ENCODE results near the gene NME2.
A peak's percentile ranks its signal among the peaks of the same experiment; 100 is the strongest.

NME2 gene

DNA sequence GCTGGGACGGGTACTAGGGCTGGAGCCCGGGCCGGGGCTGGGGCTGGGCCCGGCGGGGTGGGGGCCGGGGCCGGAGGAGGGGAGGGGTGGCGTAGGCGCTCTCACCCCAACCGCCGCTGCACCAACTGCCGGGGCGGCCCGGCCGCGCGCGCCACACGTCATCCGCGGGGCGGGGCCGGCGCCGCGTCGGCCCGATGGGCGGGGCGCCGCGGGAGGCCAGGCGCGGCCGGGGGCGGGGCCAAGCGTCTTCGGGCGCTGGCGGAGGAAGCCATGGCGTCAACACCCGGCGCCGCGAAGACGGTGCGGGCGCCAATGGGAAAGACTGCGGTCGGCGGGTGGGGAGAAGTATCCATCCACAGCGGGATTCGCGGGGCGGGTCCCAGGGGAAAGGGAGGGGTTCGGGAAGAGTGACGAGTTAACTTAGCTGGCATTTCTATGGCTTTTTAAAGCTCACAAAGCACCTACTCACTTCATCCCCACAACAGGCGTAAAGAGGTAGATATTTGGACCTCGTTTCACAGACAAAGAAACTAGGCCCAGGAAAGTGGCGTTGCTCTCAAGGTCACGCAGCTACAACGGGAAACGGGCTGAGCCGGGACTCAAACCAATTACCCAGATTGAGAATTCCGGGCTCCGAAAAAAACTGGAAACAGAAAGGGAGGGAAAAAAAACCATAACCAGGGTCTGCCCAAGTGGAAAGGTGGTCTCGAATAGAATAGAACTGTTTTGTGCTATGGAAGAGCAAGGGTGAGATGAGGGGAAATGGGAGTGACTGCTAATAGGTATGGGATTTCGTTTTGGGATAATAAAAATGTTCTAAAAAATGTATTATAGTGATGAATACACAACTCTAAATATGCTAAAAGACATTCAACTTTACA lies 45.2 kb upstream of the NME2 start, which contains the start of gene SPAG9 (continued):
- TF ChIP-seq, protein P1, sequence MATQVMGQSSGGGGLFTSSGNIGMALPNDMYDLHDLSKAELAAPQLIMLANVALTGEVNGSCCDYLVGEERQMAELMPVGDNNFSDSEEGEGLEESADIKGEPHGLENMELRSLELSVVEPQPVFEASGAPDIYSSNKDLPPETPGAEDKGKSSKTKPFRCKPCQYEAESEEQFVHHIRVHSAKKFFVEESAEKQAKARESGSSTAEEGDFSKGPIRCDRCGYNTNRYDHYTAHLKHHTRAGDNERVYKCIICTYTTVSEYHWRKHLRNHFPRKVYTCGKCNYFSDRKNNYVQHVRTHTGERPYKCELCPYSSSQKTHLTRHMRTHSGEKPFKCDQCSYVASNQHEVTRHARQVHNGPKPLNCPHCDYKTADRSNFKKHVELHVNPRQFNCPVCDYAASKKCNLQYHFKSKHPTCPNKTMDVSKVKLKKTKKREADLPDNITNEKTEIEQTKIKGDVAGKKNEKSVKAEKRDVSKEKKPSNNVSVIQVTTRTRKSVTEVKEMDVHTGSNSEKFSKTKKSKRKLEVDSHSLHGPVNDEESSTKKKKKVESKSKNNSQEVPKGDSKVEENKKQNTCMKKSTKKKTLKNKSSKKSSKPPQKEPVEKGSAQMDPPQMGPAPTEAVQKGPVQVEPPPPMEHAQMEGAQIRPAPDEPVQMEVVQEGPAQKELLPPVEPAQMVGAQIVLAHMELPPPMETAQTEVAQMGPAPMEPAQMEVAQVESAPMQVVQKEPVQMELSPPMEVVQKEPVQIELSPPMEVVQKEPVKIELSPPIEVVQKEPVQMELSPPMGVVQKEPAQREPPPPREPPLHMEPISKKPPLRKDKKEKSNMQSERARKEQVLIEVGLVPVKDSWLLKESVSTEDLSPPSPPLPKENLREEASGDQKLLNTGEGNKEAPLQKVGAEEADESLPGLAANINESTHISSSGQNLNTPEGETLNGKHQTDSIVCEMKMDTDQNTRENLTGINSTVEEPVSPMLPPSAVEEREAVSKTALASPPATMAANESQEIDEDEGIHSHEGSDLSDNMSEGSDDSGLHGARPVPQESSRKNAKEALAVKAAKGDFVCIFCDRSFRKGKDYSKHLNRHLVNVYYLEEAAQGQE (tag by site-specific recombination; IDR thresholded peaks at IDR 0.05): no peak
- no peak for TF ChIP-seq ZNF184 (tag by site-specific recombination; IDR thresholded peaks at IDR 0.05)
- TF ChIP-seq FEZF1 (tag by site-specific recombination; IDR thresholded peaks at IDR 0.05): 0 out of 2 replicates have a peak, but pooled peaks have one; percentile 7
- TF ChIP-seq ZNF514 (tag by site-specific recombination; IDR thresholded peaks at IDR 0.05): no peak
- no peak for TF ChIP-seq ZNF549 (tag by site-specific recombination; IDR thresholded peaks at IDR 0.05)
- TF ChIP-seq ZBTB21 (tag by site-specific recombination; IDR thresholded peaks at IDR 0.05): peak; percentile 51
- TF ChIP-seq BCL11B (tag by site-specific recombination; IDR thresholded peaks at IDR 0.05; ENCODE audit: low read depth): no peak
- TF ChIP-seq ZNF837 (tag by site-specific recombination; IDR thresholded peaks at IDR 0.05): no peak
- no peak for TF ChIP-seq ZNF768 (tag by site-specific recombination; IDR thresholded peaks at IDR 0.05)
- no peak for TF ChIP-seq ZNF223 (tag by site-specific recombination; IDR thresholded peaks at IDR 0.05)
- TF ChIP-seq ZNF664 (tag by site-specific recombination; IDR thresholded peaks at IDR 0.05): no peak; the same call in 1 of the 2 replicates
- TF ChIP-seq ZNF174 (tag by site-specific recombination; IDR thresholded peaks at IDR 0.05): no peak
- no peak for TF ChIP-seq RBAK (tag by site-specific recombination; IDR thresholded peaks at IDR 0.05)
- no peak for TF ChIP-seq ZNF426 (tag by site-specific recombination; IDR thresholded peaks at IDR 0.05)
- TF ChIP-seq, protein P2, sequence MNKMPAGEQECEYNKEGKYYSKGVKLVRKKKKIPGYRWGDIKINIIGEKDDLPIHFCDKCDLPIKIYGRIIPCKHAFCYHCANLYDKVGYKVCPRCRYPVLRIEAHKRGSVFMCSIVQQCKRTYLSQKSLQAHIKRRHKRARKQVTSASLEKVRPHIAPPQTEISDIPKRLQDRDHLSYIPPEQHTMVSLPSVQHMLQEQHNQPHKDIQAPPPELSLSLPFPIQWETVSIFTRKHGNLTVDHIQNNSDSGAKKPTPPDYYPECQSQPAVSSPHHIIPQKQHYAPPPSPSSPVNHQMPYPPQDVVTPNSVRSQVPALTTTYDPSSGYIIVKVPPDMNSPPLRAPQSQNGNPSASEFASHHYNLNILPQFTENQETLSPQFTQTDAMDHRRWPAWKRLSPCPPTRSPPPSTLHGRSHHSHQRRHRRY (tag by site-specific recombination; IDR thresholded peaks at IDR 0.05): no peak
- TF ChIP-seq, protein P3, sequence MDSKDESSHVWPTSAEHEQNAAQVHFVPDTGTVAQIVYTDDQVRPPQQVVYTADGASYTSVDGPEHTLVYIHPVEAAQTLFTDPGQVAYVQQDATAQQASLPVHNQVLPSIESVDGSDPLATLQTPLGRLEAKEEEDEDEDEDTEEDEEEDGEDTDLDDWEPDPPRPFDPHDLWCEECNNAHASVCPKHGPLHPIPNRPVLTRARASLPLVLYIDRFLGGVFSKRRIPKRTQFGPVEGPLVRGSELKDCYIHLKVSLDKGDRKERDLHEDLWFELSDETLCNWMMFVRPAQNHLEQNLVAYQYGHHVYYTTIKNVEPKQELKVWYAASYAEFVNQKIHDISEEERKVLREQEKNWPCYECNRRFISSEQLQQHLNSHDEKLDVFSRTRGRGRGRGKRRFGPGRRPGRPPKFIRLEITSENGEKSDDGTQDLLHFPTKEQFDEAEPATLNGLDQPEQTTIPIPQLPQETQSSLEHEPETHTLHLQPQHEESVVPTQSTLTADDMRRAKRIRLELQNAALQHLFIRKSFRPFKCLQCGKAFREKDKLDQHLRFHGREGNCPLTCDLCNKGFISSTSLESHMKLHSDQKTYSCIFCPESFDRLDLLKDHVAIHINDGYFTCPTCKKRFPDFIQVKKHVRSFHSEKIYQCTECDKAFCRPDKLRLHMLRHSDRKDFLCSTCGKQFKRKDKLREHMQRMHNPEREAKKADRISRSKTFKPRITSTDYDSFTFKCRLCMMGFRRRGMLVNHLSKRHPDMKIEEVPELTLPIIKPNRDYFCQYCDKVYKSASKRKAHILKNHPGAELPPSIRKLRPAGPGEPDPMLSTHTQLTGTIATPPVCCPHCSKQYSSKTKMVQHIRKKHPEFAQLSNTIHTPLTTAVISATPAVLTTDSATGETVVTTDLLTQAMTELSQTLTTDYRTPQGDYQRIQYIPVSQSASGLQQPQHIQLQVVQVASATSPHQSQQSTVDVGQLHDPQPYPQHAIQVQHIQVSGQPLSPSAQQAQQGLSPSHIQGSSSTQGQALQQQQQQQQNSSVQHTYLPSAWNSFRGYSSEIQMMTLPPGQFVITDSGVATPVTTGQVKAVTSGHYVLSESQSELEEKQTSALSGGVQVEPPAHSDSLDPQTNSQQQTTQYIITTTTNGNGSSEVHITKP (tag by site-specific recombination; IDR thresholded peaks at IDR 0.05): no peak; the same call in 1 of the 2 replicates
- TF ChIP-seq, protein P4, sequence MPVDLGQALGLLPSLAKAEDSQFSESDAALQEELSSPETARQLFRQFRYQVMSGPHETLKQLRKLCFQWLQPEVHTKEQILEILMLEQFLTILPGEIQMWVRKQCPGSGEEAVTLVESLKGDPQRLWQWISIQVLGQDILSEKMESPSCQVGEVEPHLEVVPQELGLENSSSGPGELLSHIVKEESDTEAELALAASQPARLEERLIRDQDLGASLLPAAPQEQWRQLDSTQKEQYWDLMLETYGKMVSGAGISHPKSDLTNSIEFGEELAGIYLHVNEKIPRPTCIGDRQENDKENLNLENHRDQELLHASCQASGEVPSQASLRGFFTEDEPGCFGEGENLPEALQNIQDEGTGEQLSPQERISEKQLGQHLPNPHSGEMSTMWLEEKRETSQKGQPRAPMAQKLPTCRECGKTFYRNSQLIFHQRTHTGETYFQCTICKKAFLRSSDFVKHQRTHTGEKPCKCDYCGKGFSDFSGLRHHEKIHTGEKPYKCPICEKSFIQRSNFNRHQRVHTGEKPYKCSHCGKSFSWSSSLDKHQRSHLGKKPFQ (tag by site-specific recombination; IDR thresholded peaks at IDR 0.05): 0 out of 2 replicates have a peak, but pooled peaks have one; percentile 22
- TF ChIP-seq ZNF707 (tag by site-specific recombination; IDR thresholded peaks at IDR 0.05): no peak
- TF ChIP-seq, protein P5, sequence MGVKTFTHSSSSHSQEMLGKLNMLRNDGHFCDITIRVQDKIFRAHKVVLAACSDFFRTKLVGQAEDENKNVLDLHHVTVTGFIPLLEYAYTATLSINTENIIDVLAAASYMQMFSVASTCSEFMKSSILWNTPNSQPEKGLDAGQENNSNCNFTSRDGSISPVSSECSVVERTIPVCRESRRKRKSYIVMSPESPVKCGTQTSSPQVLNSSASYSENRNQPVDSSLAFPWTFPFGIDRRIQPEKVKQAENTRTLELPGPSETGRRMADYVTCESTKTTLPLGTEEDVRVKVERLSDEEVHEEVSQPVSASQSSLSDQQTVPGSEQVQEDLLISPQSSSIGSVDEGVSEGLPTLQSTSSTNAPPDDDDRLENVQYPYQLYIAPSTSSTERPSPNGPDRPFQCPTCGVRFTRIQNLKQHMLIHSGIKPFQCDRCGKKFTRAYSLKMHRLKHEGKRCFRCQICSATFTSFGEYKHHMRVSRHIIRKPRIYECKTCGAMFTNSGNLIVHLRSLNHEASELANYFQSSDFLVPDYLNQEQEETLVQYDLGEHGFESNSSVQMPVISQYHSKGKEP (tag by site-specific recombination; IDR thresholded peaks at IDR 0.05): no peak
- TF ChIP-seq YY1 (tag by site-specific recombination; IDR thresholded peaks at IDR 0.05): no peak; the same call in 1 of the 2 replicates
- TF ChIP-seq ZBTB48 (tag by site-specific recombination; IDR thresholded peaks at IDR 0.05): no peak
- TF ChIP-seq ZNF214 (tag by site-specific recombination; IDR thresholded peaks at IDR 0.05; ENCODE audit: borderline replicate concordance): no peak
- no peak for TF ChIP-seq ZNF175 (tag by site-specific recombination; IDR thresholded peaks at IDR 0.05)
- TF ChIP-seq ZNF76 (tag by site-specific recombination; IDR thresholded peaks at IDR 0.05; ENCODE audit: borderline replicate concordance, low read depth): peak; percentile 69
- peak; percentile 75 for TF ChIP-seq GLIS1 (tag by site-specific recombination; IDR thresholded peaks at IDR 0.05)
- TF ChIP-seq ZNF529 (tag by site-specific recombination; IDR thresholded peaks at IDR 0.05; ENCODE audit: insufficient replicate concordance): no peak
- 0 out of 2 replicates have a peak, but pooled peaks have one; percentile 37 for TF ChIP-seq ZNF324 (tag by site-specific recombination; IDR thresholded peaks at IDR 0.05)
- TF ChIP-seq ZNF146 (tag by site-specific recombination; IDR thresholded peaks at IDR 0.05): 0 out of 2 replicates have a peak, but pooled peaks have one; percentile 4
